NB4 (cell line): ENCODE measurements around the gene TC2N.

Experiments
- MAX ChIP-seq: IDR thresholded peaks from 2 replicates; pipeline ENCODE4 v1.6.1; 2011; ENCODE audit warnings: low read depth, low read length
- MYC ChIP-seq: IDR thresholded peaks from 2 replicates; pipeline ENCODE4 v1.6.1; 2011; ENCODE audit warnings: low read depth, low read length
- POLR2A ChIP-seq: IDR thresholded peaks from 2 replicates; pipeline ENCODE4 v1.6.1; 2011; ENCODE audit warnings: mild to moderate bottlenecking; ENCODE audit not compliant: insufficient read length; ENCODE audit errors: extremely low read depth
- TF ChIP-seq, protein P1 (sequence below): IDR thresholded peaks from one replicate; pipeline ENCODE4 v1.5.1; 2012; ENCODE audit warnings: low read depth, low read length

DNA sequence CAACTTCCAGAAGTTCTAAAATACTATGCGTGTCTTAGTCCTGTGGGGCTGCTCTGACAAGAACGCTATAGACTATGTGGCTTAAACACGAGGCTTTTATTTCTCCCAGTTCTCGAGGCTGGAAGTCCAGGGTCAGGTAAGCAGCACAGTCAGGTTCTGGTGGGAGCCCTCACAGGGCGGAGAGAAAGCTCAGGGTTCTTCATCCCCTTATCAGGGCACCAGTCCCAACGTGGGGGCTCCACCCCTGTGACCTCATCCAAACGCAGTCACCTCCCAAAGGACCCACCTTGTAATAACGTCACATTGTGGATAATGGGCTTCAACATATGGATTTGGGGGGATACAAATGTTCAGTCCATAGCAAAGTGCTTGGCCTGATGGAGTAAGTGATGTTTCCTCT, 37.1 kb upstream of the TC2N start:
- TF ChIP-seq, protein P1, sequence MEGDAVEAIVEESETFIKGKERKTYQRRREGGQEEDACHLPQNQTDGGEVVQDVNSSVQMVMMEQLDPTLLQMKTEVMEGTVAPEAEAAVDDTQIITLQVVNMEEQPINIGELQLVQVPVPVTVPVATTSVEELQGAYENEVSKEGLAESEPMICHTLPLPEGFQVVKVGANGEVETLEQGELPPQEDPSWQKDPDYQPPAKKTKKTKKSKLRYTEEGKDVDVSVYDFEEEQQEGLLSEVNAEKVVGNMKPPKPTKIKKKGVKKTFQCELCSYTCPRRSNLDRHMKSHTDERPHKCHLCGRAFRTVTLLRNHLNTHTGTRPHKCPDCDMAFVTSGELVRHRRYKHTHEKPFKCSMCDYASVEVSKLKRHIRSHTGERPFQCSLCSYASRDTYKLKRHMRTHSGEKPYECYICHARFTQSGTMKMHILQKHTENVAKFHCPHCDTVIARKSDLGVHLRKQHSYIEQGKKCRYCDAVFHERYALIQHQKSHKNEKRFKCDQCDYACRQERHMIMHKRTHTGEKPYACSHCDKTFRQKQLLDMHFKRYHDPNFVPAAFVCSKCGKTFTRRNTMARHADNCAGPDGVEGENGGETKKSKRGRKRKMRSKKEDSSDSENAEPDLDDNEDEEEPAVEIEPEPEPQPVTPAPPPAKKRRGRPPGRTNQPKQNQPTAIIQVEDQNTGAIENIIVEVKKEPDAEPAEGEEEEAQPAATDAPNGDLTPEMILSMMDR: no peak
- TF ChIP-seq POLR2A: no peak
- no peak for TF ChIP-seq MAX
- no peak for TF ChIP-seq MYC
